Measurements from ENCODE around the gene AGXT2. TPM values are rescaled to one million over a fixed set of nuclear protein-coding genes. Genes with fewer than 3 reads are reported as not detected.

AGXT2 gene
- total and polyA plus RNA-seq, 10 of the 15 experiments (the other 5 are each of a cell fraction or from before 2014, with no cell fraction given): not detected

DNA sequence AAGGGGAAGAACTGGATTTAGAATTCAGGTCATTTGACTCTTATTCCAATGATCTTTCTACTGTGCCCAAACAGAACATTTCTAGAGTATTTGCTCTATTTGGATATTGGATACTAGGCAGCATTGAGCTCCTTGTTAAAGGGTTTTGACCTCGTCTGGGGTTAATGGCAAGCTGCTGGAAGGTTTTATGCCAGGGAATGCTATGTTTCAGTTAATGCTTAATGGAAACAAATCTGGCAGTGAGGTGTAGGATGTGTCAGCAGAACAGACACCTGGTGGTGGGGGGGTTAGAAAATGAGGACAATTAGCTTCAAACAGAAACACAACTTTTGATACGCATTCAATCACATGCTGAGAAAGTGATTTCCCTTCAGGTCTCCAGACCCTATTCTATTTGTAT is 51.5 kb downstream of the AGXT2 start (continued):
- TF ChIP-seq, protein P1, sequence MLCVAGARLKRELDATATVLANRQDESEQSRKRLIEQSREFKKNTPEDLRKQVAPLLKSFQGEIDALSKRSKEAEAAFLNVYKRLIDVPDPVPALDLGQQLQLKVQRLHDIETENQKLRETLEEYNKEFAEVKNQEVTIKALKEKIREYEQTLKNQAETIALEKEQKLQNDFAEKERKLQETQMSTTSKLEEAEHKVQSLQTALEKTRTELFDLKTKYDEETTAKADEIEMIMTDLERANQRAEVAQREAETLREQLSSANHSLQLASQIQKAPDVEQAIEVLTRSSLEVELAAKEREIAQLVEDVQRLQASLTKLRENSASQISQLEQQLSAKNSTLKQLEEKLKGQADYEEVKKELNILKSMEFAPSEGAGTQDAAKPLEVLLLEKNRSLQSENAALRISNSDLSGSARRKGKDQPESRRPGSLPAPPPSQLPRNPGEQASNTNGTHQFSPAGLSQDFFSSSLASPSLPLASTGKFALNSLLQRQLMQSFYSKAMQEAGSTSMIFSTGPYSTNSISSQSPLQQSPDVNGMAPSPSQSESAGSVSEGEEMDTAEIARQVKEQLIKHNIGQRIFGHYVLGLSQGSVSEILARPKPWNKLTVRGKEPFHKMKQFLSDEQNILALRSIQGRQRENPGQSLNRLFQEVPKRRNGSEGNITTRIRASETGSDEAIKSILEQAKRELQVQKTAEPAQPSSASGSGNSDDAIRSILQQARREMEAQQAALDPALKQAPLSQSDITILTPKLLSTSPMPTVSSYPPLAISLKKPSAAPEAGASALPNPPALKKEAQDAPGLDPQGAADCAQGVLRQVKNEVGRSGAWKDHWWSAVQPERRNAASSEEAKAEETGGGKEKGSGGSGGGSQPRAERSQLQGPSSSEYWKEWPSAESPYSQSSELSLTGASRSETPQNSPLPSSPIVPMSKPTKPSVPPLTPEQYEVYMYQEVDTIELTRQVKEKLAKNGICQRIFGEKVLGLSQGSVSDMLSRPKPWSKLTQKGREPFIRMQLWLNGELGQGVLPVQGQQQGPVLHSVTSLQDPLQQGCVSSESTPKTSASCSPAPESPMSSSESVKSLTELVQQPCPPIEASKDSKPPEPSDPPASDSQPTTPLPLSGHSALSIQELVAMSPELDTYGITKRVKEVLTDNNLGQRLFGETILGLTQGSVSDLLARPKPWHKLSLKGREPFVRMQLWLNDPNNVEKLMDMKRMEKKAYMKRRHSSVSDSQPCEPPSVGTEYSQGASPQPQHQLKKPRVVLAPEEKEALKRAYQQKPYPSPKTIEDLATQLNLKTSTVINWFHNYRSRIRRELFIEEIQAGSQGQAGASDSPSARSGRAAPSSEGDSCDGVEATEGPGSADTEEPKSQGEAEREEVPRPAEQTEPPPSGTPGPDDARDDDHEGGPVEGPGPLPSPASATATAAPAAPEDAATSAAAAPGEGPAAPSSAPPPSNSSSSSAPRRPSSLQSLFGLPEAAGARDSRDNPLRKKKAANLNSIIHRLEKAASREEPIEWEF (IDR thresholded peaks at IDR 0.05; ENCODE audit: insufficient replicate concordance, low read depth, low read length): no peak
- no peak for TF ChIP-seq ASH2L (IDR thresholded peaks at IDR 0.05; ENCODE audit: borderline replicate concordance, low read depth)
- TF ChIP-seq CBX5 (IDR thresholded peaks at IDR 0.05; ENCODE audit: low read depth): no peak
- TF ChIP-seq CHD2 (IDR thresholded peaks at IDR 0.05; ENCODE audit: borderline replicate concordance, low read depth, low read length): no peak
- no peak for TF ChIP-seq TCF3 (IDR thresholded peaks at IDR 0.05; ENCODE audit: borderline replicate concordance, insufficient read depth, low read depth, low read length)
- TF ChIP-seq, protein P2, sequence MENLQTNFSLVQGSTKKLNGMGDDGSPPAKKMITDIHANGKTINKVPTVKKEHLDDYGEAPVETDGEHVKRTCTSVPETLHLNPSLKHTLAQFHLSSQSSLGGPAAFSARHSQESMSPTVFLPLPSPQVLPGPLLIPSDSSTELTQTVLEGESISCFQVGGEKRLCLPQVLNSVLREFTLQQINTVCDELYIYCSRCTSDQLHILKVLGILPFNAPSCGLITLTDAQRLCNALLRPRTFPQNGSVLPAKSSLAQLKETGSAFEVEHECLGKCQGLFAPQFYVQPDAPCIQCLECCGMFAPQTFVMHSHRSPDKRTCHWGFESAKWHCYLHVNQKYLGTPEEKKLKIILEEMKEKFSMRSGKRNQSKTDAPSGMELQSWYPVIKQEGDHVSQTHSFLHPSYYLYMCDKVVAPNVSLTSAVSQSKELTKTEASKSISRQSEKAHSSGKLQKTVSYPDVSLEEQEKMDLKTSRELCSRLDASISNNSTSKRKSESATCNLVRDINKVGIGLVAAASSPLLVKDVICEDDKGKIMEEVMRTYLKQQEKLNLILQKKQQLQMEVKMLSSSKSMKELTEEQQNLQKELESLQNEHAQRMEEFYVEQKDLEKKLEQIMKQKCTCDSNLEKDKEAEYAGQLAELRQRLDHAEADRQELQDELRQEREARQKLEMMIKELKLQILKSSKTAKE (IDR thresholded peaks at IDR 0.05; ENCODE audit: low read depth, poor library complexity, severe bottlenecking): no peak
- TF ChIP-seq IKZF2 (IDR thresholded peaks at IDR 0.05): no peak
- TF ChIP-seq WRNIP1 (IDR thresholded peaks at IDR 0.05; ENCODE audit: borderline replicate concordance, low read depth, low read length): no peak
- TF ChIP-seq, protein P3, sequence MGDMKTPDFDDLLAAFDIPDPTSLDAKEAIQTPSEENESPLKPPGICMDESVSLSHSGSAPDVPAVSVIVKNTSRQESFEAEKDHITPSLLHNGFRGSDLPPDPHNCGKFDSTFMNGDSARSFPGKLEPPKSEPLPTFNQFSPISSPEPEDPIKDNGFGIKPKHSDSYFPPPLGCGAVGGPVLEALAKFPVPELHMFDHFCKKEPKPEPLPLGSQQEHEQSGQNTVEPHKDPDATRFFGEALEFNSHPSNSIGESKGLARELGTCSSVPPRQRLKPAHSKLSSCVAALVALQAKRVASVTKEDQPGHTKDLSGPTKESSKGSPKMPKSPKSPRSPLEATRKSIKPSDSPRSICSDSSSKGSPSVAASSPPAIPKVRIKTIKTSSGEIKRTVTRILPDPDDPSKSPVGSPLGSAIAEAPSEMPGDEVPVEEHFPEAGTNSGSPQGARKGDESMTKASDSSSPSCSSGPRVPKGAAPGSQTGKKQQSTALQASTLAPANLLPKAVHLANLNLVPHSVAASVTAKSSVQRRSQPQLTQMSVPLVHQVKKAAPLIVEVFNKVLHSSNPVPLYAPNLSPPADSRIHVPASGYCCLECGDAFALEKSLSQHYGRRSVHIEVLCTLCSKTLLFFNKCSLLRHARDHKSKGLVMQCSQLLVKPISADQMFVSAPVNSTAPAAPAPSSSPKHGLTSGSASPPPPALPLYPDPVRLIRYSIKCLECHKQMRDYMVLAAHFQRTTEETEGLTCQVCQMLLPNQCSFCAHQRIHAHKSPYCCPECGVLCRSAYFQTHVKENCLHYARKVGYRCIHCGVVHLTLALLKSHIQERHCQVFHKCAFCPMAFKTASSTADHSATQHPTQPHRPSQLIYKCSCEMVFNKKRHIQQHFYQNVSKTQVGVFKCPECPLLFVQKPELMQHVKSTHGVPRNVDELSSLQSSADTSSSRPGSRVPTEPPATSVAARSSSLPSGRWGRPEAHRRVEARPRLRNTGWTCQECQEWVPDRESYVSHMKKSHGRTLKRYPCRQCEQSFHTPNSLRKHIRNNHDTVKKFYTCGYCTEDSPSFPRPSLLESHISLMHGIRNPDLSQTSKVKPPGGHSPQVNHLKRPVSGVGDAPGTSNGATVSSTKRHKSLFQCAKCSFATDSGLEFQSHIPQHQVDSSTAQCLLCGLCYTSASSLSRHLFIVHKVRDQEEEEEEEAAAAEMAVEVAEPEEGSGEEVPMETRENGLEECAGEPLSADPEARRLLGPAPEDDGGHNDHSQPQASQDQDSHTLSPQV (IDR thresholded peaks at IDR 0.05): no peak

All from GM12878 (cell line).